ENCODE data around the gene SLC25A1. TPM values are rescaled to one million over a fixed set of nuclear protein-coding genes. Genes with fewer than 3 reads are reported as not detected.

Gene SLC25A1
- total and polyA plus RNA-seq, 2 of the 8 experiments (the other 6 are each of a cell fraction or from before 2014, with no cell fraction given): 110 to 148 TPM

DNA sequence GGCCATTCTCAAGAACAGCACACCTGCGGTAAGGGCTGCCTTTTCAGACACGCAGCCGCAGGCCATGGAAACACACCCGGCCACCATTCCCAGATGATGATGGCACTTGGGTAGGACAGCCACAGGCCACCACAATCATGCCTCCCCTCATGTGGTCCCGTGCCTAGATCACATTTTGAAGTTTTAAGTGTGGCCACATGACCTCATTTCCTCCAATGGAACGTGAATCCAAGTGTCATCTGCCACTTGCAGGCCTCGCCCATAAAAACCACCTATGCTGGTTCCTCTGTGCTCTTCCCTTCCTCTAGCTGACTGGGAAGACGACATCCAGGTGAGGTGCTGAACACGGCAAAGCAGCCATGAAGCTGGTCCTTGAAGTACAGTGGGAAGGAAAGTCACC, 44.6 kb upstream of the SLC25A1 start (continued):
- TF ChIP-seq NRF1 (IDR thresholded peaks at IDR 0.05; ENCODE audit: low read depth, low read length) (no peak), KDM4A (IDR thresholded peaks at IDR 0.05; ENCODE audit: low read depth, low read length, severe bottlenecking) (no peak), HDAC6 (IDR thresholded peaks at IDR 0.05; ENCODE audit: low read depth, low read length) (no peak), CBX8 (IDR thresholded peaks at IDR 0.05; ENCODE audit: borderline replicate concordance, low read depth, low read length) (no peak)
- TF ChIP-seq, protein P1, sequence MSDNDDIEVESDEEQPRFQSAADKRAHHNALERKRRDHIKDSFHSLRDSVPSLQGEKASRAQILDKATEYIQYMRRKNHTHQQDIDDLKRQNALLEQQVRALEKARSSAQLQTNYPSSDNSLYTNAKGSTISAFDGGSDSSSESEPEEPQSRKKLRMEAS (IDR thresholded peaks at IDR 0.05): no peak

Data from H1 (cell line).